Measurements from ENCODE around the gene EML4.

Gene EML4

DNA sequence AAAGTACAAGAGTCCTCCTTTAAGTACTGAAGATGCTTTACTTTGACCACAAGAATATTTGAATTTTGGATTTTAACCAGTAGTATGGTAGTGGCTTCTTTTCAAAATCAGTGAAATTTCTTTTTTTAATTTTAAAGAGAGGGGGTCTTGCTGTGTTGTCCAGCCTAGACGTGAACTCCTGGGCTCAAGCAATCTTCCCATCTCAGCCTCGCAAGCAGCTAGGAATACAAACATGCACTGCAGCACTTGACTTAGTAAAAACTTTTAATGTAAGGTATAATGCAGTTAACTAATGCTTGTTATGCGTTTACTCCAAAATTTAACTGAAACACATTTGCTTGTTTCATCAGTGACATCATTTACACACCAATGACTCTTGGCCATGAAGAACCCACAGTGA is 49.6 kb downstream of the EML4 start:
- DNase-seq (ENCODE audit: low read depth): no peak
- TF ChIP-seq, protein P1, sequence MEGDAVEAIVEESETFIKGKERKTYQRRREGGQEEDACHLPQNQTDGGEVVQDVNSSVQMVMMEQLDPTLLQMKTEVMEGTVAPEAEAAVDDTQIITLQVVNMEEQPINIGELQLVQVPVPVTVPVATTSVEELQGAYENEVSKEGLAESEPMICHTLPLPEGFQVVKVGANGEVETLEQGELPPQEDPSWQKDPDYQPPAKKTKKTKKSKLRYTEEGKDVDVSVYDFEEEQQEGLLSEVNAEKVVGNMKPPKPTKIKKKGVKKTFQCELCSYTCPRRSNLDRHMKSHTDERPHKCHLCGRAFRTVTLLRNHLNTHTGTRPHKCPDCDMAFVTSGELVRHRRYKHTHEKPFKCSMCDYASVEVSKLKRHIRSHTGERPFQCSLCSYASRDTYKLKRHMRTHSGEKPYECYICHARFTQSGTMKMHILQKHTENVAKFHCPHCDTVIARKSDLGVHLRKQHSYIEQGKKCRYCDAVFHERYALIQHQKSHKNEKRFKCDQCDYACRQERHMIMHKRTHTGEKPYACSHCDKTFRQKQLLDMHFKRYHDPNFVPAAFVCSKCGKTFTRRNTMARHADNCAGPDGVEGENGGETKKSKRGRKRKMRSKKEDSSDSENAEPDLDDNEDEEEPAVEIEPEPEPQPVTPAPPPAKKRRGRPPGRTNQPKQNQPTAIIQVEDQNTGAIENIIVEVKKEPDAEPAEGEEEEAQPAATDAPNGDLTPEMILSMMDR (IDR thresholded peaks at IDR 0.05; ENCODE audit: control insufficient read depth, insufficient read depth, low read depth, low read length, missing control alignments): no peak
- H3K4me3 ChIP-seq (ENCODE audit: control insufficient read depth, low read depth, low read length): no peak overlapping the region

DNA sequence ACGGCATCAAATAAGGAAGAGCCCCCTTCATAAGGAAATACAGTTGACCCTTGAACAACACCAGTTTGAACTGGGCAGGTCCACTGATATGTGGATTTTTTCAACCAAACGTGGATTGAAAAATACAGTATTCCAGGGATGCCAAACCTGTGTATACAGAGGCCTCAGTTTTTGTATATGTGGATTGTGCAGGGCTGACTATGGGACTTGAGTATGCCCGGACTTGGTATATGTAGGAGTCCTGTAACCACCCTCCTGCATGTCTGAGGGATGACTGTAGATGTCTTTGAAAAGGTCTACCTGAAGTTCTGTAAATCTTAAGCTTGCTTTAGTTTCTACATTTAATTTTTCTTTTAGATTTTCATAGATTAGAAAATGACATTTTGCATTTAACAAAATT is 50.0 kb downstream of the EML4 start:
- H3K4me3 ChIP-seq (ENCODE audit: control insufficient read depth, low read depth, low read length): no peak overlapping the region
- DNase-seq (ENCODE audit: low read depth): no peak
- TF ChIP-seq, protein P1 (IDR thresholded peaks at IDR 0.05; ENCODE audit: control insufficient read depth, insufficient read depth, low read depth, low read length, missing control alignments): no peak

DNA sequence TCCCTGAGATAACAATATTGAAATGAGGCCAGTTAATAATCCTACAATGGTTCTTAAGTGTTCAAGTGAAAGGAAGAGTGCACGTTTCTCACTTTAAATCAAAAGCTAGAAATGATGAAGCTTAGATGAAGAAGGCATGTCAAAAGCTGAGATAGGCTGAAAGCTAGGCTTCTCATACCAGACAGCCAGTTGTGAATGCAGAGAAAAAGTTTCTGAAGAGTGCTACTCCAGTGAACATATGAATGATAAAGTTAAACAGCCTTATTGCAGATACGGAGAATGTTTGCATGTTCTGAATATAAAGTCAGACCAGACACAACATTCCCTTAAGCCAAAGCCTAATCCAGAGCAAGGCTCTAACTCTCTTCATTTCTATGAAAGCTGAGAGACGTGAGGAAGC is 51.4 kb downstream of the EML4 start:
- DNase-seq (ENCODE audit: low read depth): no peak
- no peak overlapping the region for H3K4me3 ChIP-seq (ENCODE audit: control insufficient read depth, low read depth, low read length)
- TF ChIP-seq, protein P1 (IDR thresholded peaks at IDR 0.05; ENCODE audit: control insufficient read depth, insufficient read depth, low read depth, low read length, missing control alignments): no peak

DNA sequence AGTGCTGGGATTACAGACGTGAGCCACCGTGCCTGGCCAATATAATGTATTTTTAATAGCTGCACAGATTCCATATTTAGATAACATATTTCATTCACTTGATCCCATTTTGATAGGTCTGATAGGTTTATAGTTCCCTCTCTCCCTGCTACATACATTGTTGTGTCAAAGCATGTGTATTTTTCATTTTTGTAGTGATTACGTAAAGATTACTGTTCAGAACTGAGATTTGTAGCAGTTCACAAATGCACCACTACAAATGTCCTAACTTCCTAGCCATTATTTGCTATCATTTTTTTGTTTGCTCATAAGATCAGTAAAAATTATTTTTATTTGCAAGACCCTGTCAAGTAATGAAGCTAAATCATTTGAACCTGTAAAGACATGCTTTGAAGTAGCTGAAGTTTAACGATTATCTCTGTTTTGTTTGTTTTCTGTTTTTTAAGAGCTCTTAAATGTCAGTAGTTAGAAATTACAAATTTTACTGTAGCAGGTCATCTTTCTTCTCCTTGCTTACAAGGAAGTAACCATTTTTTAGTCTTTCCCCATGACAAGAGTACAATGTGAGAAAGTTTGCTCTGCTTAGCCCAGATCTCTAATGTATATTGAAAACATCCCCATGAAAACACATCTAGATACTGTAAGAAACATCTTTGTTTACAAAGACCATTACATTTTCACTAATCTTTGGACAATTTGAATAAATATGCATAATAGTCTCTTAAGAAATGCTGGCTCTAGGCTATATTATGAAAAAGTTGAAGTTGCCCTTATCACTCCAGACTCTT is 54.1 kb downstream of the EML4 start:
- TF ChIP-seq, protein P1 (IDR thresholded peaks at IDR 0.05; ENCODE audit: control insufficient read depth, insufficient read depth, low read depth, low read length, missing control alignments): no peak
- H3K4me3 ChIP-seq (ENCODE audit: control insufficient read depth, low read depth, low read length): no peak overlapping the region
- DNase-seq (ENCODE audit: low read depth): no peak

DNA sequence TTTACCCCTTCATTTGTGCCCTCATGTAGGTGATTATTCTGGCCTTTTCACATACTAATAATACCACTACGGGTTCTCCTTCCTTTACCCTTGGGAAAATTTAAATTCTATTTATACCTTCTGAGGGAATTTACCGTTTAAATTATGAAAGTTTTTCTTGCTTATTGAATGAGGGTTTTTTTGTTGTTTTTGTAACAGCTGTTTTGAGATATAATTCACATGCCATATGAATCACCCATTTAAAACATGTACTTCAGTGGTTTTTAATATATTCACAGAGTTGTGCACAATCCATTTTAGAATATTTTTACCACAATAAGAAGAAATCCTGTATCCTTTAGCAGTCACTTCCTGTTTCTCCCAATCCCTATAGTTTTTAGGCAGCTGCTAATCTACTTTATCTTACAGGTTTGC is 54.7 kb downstream of the EML4 start:
- H3K4me3 ChIP-seq (ENCODE audit: control insufficient read depth, low read depth, low read length): no peak overlapping the region
- TF ChIP-seq, protein P1 (IDR thresholded peaks at IDR 0.05; ENCODE audit: control insufficient read depth, insufficient read depth, low read depth, low read length, missing control alignments): no peak
- DNase-seq (ENCODE audit: low read depth): no peak

DNA sequence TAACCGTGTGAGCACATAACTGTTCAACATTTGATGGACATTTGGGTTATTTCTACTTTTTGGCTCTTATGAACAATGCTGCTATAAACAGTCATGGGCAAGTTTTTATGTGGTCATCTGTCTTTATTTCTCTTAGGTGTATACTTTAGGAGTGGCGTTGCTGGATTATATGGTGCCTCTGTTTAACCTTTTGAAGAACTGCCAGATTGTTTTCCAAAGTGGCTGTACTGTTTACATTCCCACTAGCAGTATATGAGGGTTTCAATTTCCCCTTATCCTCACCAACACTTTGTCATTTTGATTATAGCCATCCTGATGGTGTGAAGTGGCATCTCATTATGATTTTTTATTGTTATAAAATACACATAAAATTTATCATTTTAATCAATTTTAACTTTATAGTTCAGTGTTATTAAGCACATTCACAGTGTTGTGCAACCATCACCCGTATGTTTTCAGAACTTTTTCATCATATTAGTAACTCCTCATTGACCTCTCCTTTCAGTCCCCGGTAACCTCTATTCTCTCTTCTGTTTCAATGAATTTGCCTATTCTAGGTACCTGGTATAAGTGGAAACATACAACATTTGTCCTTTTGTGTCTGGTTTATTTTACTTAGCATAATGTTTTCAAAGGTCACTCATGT is 55.4 kb downstream of the EML4 start:
- H3K4me3 ChIP-seq (ENCODE audit: control insufficient read depth, low read depth, low read length): no peak overlapping the region
- DNase-seq (ENCODE audit: low read depth): no peak
- TF ChIP-seq, protein P1 (IDR thresholded peaks at IDR 0.05; ENCODE audit: control insufficient read depth, insufficient read depth, low read depth, low read length, missing control alignments): no peak
